HepG2 (cell line): ENCODE results near the gene BOLA3. TPM values are rescaled to one million over a fixed set of nuclear protein-coding genes. Genes with fewer than 3 reads are reported as not detected.

Source experiments
- ARID2 ChIP-seq: sonication (generic); formaldehyde crosslinking; IDR thresholded peaks from 2 replicates; pipeline ENCODE4 v1.8.1; 2022; ENCODE audit warnings: mild to moderate bottlenecking, missing genetic modification reagents, borderline replicate concordance
- BCLAF1 ChIP-seq: fragments of 450-650 bp; IDR thresholded peaks from 2 replicates; pipeline ENCODE4 v1.6.1; 2017; ENCODE audit warnings: mild to moderate bottlenecking
- CAMTA2 ChIP-seq: sonication (generic); formaldehyde crosslinking; IDR thresholded peaks from 2 replicates; pipeline ENCODE4 v1.4.0; 2020; ENCODE audit warnings: mild to moderate bottlenecking, missing genetic modification reagents, borderline replicate concordance
- CENPBD1 ChIP-seq: sonication (generic); formaldehyde crosslinking; IDR thresholded peaks from 2 replicates; pipeline ENCODE4 v1.8.0; 2022; ENCODE audit warnings: missing genetic modification reagents, low read depth, mild to moderate bottlenecking, borderline replicate concordance
- CHCHD3 ChIP-seq: sonication (generic); formaldehyde crosslinking; IDR thresholded peaks from 2 replicates; pipeline ENCODE4 v1.8.0; 2022; ENCODE audit warnings: mild to moderate bottlenecking, missing genetic modification reagents, moderate library complexity
- EP300 ChIP-seq, 3 experiments: sonication (generic) in 1 of 3; formaldehyde crosslinking in 1 of 3; IDR thresholded peaks; 2 replicates each; pipeline versions ENCODE4 v1.5.1 to v1.6.1; 2011 to 2020; ENCODE audit warnings: low read depth in 2 of 3, low read length in 2 of 3, borderline replicate concordance in 1 of 3, improper control_type of control experiment in 1 of 3, mild to moderate bottlenecking in 1 of 3, missing genetic modification reagents in 1 of 3, moderate library complexity in 1 of 3
- HMGXB4 ChIP-seq, 2 experiments: sonication (generic) in 1 of 2; formaldehyde crosslinking in 1 of 2; IDR thresholded peaks; 2 replicates each; pipeline versions ENCODE4 v1.4.0 to v1.6.1; 2018 to 2020; ENCODE audit warnings: missing genetic modification reagents in 2 of 2, borderline replicate concordance in 1 of 2, low read depth in 1 of 2, mild to moderate bottlenecking in 1 of 2, missing biosample characterization in 1 of 2
- ISL2 ChIP-seq: sonication (generic); formaldehyde crosslinking; IDR thresholded peaks from 2 replicates; pipeline ENCODE4 v1.5.0; 2020; ENCODE audit warnings: missing genetic modification reagents
- MYPOP ChIP-seq: sonication (generic); formaldehyde crosslinking; IDR thresholded peaks from 2 replicates; pipeline ENCODE4 v1.8.1; 2023; ENCODE audit warnings: mild to moderate bottlenecking, moderate library complexity, missing genetic modification reagents
- NCOA2 ChIP-seq: sonication (generic); formaldehyde crosslinking; IDR thresholded peaks from 2 replicates; pipeline ENCODE4 v1.8.0; 2022; ENCODE audit warnings: inconsistent platforms
- PCBP2 ChIP-seq: fragments of 200-400 bp; formaldehyde crosslinking; optimal IDR thresholded peaks from 2 replicates; pipeline ENCODE3; 2018; ENCODE audit warnings: low read length, low read depth; ENCODE audit not compliant: poor library complexity, severe bottlenecking
- TFAP4 ChIP-seq: sonication (generic); IDR thresholded peaks from 2 replicates; pipeline ENCODE4 v1.6.1; 2016; ENCODE audit warnings: low read depth, borderline replicate concordance
- WIZ ChIP-seq: sonication (generic); formaldehyde crosslinking; IDR thresholded peaks from 2 replicates; pipeline ENCODE4 v1.5.1; 2020; ENCODE audit warnings: mild to moderate bottlenecking, missing genetic modification reagents
- ZFP90 ChIP-seq: sonication (generic); formaldehyde crosslinking; IDR thresholded peaks from 2 replicates; pipeline ENCODE4 v1.8.0; 2022; ENCODE audit warnings: missing genetic modification reagents, mild to moderate bottlenecking, inconsistent platforms, borderline replicate concordance
- ZKSCAN8 ChIP-seq: IDR thresholded peaks from 2 replicates; pipeline ENCODE4 v1.6.1; 2016; ENCODE audit warnings: borderline replicate concordance, missing genetic modification reagents, missing compliant biosample characterization
- ZNF12 ChIP-seq: sonication (generic); formaldehyde crosslinking; IDR thresholded peaks from 2 replicates; pipeline ENCODE4 v1.5.0; 2020; ENCODE audit warnings: missing genetic modification reagents
- ZNF124 ChIP-seq: sonication (generic); formaldehyde crosslinking; IDR thresholded peaks from 2 replicates; pipeline ENCODE4 v1.4.0; 2020; ENCODE audit warnings: missing genetic modification reagents
- ZNF660 ChIP-seq: sonication (generic); formaldehyde crosslinking; IDR thresholded peaks from 2 replicates; pipeline ENCODE4 v1.5.1; 2020; ENCODE audit warnings: mild to moderate bottlenecking, low read depth, missing genetic modification reagents, borderline replicate concordance
- ZNF746 ChIP-seq: sonication (generic); formaldehyde crosslinking; IDR thresholded peaks from 2 replicates; pipeline ENCODE4 v1.8.0; 2022; ENCODE audit warnings: mild to moderate bottlenecking, missing genetic modification reagents
- ZSCAN21 ChIP-seq: sonication (generic); formaldehyde crosslinking; IDR thresholded peaks from 2 replicates; pipeline ENCODE4 v1.8.0; 2022; ENCODE audit warnings: mild to moderate bottlenecking, missing genetic modification reagents, moderate library complexity, borderline replicate concordance
- polyA plus RNA-seq, 8 experiments: library from polyadenylated mRNA; depleted of rRNA in 3 of 8; stranded (reverse) in 7 of 8; unstranded in 1 of 8; fragments of >200 nt; fragmentation: Illumina TruSeq in 4 of 8; extraction: Trizol in 4 of 8; gene quantifications; 2 replicates each; pipeline versions ENCODE4 v1.2.1 to v1.2.3, GENCODE V29; 2011 to 2016; ENCODE audit warnings: low read depth in 4 of 8, missing spikeins in 1 of 8, mixed read lengths in 1 of 8; ENCODE audit not compliant: insufficient read depth in 1 of 8
- total RNA-seq, 5 experiments: library from RNA; depleted of rRNA; stranded (reverse); fragments of >200 nt; fragmentation: Illumina TruSeq; extraction: Trizol; gene quantifications; 2 replicates each; pipeline ENCODE4 v1.2.3, GENCODE V29; 2016; ENCODE audit warnings: low read depth in 1 of 5

Gene BOLA3
- total and polyA plus RNA-seq, 2 of the 13 experiments (the other 11 are each of a cell fraction or from before 2014, with no cell fraction given): 89.7 to 170 TPM

GRCh38 chr2:74119912-74120825 lies 27.5 kb downstream of the BOLA3 start (continued):
- peak; percentile 93 to 97 for TF ChIP-seq HMGXB4 (CRISPR knock-in tag; IDR thresholded peaks at IDR 0.05; ENCODE audit: borderline replicate concordance in 1 of 2, low read depth in 1 of 2)
- no peak for TF ChIP-seq BCLAF1
- TF ChIP-seq PCBP2: no peak
- 0 out of 2 replicates have a peak, but pooled peaks have one; percentile 53 for TF ChIP-seq CENPBD1 (CRISPR knock-in tag)
- TF ChIP-seq ZNF660 (CRISPR knock-in tag): no peak
- peak; percentile 88 for TF ChIP-seq MYPOP (CRISPR knock-in tag)
- 0 out of 2 replicates have a peak, but pooled peaks have one; percentile 81 for TF ChIP-seq ZFP90
- TF ChIP-seq ARID2 (CRISPR knock-in tag): peak; percentile 88
- peak; percentile 88; the same call in 1 of the 2 replicates for TF ChIP-seq ZSCAN21 (CRISPR knock-in tag)
- peak; percentile 91 for TF ChIP-seq ZNF746 (CRISPR knock-in tag)
- TF ChIP-seq WIZ: peak; percentile 99
- TF ChIP-seq ZKSCAN8: peak; percentile 47; the same call in 1 of the 2 replicates
- no peak for TF ChIP-seq ZNF12 (CRISPR knock-in tag)
- TF ChIP-seq ZNF124 (CRISPR knock-in tag): peak; percentile 94
- TF ChIP-seq CHCHD3 (CRISPR knock-in tag): no peak
- peak; percentile 47; the same call in 1 of the 2 replicates for TF ChIP-seq NCOA2 (CRISPR knock-in tag)
- TF ChIP-seq TFAP4: no peak
- TF ChIP-seq ISL2: peak; percentile 87
- 0 out of 4 replicates have a peak, but pooled peaks of 1 of the 2 experiments have one; percentile 18 for TF ChIP-seq EP300 (IDR thresholded peaks at IDR 0.05; ENCODE audit: low read depth in 2 of 2, low read length in 2 of 2)
- peak; percentile 46 for TF ChIP-seq EP300 (CRISPR knock-in tag; IDR thresholded peaks at IDR 0.05; ENCODE audit: borderline replicate concordance)
- no peak; the same call in 1 of the 2 replicates for TF ChIP-seq CAMTA2
